GM19043 (cell line): ENCODE results near the gene NTN4.
"Not testable (repeated sequence)": the region's sequence is repeated elsewhere in the genome, so short reads cannot be mapped to it uniquely, and the experiment has no call there.

Source experiments
- ATAC-seq: cut with Tn5 transposase; IDR thresholded peaks from one replicate; pipeline ENCODE4 v1.9.1; 2021; ENCODE audit warnings: low read depth; ENCODE audit not compliant: unreplicated experiment

Gene NTN4

GRCh38 chr12:95673576-95673975, 117.0 kb downstream of the NTN4 start:
- no peak for ATAC-seq

- ATAC-seq: no peak
Measured at GRCh38 chr12:95672166-95672565, 118.4 kb downstream of the NTN4 start.

DNA sequence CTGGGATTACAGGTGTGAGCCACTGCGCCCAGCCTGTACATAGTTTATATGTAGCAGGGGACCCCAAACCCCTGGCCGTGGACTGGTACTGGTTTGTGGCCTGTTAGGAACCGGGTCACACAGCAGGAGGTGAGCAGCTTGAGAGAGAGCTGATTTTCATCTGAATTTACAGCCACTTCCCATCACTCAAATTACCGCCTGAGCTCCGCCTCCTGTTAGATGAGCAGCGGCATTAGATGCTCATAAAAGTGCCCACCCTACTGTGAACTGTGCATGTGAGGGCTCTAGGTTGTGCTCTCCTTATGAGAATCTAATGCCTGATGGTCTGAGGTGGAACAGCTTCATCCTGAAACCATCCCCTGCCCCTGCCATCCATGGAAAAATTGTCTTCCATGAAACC, 119.3 kb downstream of the NTN4 start:
- no peak for ATAC-seq

- ATAC-seq: no peak
Measured at GRCh38 chr12:95663525-95663924, 127.0 kb downstream of the NTN4 start.

- no peak for ATAC-seq
Measured at GRCh38 chr12:95661360-95661759, 129.2 kb downstream of the NTN4 start.

DNA sequence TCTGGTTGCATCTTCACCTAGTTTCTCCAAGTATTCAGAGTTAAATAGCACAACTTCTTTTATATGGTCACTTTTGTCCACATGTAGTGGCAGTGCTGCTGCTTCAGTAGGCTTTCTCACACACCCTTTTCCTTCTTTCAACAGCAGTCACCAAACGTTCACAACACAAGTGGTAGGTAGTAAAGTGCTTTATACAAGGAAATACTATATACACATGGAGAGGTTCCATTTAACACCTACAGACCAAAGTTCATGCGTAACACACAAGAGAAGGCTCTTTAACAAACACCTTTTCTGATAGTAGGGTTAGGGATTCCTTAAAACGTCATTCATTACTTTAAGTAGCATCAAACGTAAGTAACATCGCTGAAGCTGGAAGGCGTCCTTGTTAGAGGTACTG, 132.2 kb downstream of the NTN4 start:
- no peak for ATAC-seq

- ATAC-seq: not testable (repeated sequence)
Measured at GRCh38 chr12:95654665-95655064, 135.9 kb downstream of the NTN4 start.

- no peak for ATAC-seq
Measured at GRCh38 chr12:95653771-95654546, 136.6 kb downstream of the NTN4 start.

- ATAC-seq: no peak
Measured at GRCh38 chr12:95651681-95652080, 138.9 kb downstream of the NTN4 start.

- no peak for ATAC-seq
Measured at GRCh38 chr12:95648990-95649791, 141.4 kb downstream of the NTN4 start.

- ATAC-seq: no peak
Measured at GRCh38 chr12:95646781-95647190, 143.8 kb downstream of the NTN4 start.

DNA sequence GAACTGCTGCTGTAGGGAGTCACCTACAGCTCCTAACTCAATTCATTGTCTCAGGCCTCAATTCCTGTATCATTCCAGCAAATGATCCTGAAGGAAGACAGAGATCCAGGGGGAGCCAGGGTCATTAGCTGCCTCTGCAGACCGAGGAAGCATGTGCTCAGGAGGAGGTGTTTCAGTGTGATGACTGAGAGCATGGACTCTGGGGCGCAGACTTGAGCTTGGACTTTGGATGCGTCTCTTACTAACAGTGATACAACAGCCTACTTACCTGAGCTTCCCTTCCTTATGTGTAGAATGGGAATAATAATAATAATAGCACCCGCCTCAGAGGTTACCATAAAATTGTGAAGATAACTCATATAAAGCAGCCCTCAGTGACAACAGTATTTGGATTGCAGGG, 147.3 kb downstream of the NTN4 start:
- no peak for ATAC-seq

DNA sequence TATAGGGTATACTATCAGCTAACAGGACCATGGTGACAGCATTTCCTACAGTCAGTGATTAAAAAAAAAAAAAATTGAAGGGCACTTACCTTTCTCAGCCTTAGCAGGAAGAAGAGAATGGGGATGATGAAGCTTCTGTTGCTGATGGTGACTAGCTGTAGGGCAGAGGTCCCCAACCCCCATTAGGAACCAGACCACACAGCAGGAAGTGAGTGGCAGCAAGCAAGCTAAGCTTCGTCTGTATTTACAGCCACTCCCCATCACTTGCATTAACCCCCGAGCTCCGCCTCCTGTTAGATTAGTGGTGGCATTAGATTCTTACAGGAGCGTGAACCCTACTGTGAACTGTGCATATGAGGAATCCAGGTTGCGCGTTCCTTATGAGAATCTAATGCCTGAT, 148.0 kb downstream of the NTN4 start:
- no peak for ATAC-seq

- ATAC-seq: no peak
Measured at GRCh38 chr12:95641299-95641952, 149.1 kb downstream of the NTN4 start.

GRCh38 chr12:95640516-95640915, 150.0 kb downstream of the NTN4 start:
- ATAC-seq: no peak

GRCh38 chr12:95637471-95638155, 153.0 kb downstream of the NTN4 start:
- ATAC-seq: no peak

- no peak for ATAC-seq
Measured at GRCh38 chr12:95637010-95637409, 153.6 kb downstream of the NTN4 start.

- peak; percentile 90 for ATAC-seq
Measured at GRCh38 chr12:95634622-95635621, 155.6 kb downstream of the NTN4 start.

DNA sequence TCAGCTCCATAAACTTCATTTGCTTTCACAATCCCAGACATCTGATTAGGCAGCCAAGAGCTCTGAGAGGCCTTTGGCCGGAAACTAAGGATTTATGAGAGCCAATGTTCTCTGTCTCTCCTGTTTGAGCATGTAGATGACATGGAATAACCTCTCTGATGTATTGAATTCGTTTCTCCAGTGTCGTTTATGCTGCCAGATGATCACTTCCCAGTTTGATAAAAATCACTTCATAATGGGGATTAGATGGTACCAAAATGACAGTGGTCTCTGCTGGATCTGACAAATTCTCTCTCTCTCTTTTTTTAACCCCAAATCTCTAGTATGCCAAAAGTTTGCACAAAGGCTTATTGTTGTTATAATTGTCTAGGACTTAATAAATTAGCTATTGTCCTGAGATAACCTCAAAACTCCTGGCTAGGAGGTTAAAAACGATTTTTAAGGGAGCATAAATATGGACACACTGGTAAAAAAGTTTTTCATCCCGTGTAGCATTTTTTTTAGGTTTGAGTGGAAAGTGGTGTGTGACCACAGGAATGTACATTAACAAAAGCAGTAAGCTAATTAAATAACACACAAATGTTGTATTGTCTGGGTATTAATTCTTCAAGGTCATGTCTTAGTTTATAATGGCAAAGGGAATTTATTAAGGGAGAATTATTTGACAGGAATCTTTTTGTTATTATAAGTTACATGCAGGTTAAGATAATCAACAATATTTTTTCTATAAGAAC, 156.7 kb downstream of the NTN4 start:
- ATAC-seq: no peak
